Activated CD4-positive, alpha-beta memory T cell treated with anti-CD3 and anti-CD28 coated beads, Interleukin-2, amount 10 ng/mL, durations not matched to agents 7 days and 5 days (primary cell): ENCODE data around the gene NPY. TPM values are rescaled to one million over a fixed set of nuclear protein-coding genes. Genes with fewer than 3 reads are reported as not detected.
"Not testable (repeated sequence)": the region's sequence is repeated elsewhere in the genome, so short reads cannot be mapped to it uniquely, and the experiment has no call there.

Source experiments
- CTCF ChIA-PET: fragments of 350-600 bp; sonication (Branson Sonifier 250); formaldehyde crosslinking; loops from one replicate; lab custom pipeline; 2021; ENCODE audit warnings: antibody characterized with exemption, inconsistent platforms; lab: Charles Lee
- POLR2A ChIA-PET: fragments of 350-600 bp; sonication (Branson Sonifier 250); formaldehyde crosslinking; loops from one replicate; lab custom pipeline; 2021; ENCODE audit warnings: antibody characterized with exemption; lab: Charles Lee
- DNase-seq: peaks from one replicate; pipeline ENCODE4 v3.0.0-alpha.2; 2020
- H3K27ac Mint-ChIP-seq: one replicate; pipeline ENCODE4 v1.8.0; 2021; ENCODE audit warnings: mild to moderate bottlenecking, mixed read lengths
- H3K27me3 Mint-ChIP-seq: one replicate; pipeline ENCODE4 v1.8.0; 2021; ENCODE audit warnings: mixed read lengths
- H3K36me3 Mint-ChIP-seq: one replicate; pipeline ENCODE4 v1.8.0; 2021; ENCODE audit warnings: low read depth, mixed read lengths
- H3K4me1 Mint-ChIP-seq: one replicate; pipeline ENCODE4 v1.8.0; 2021; ENCODE audit warnings: mixed read lengths
- H3K4me3 Mint-ChIP-seq: one replicate; pipeline ENCODE4 v1.8.0; 2021; ENCODE audit warnings: mild to moderate bottlenecking, mixed read lengths
- H3K9me3 Mint-ChIP-seq: one replicate; pipeline ENCODE4 v1.8.0; 2021; ENCODE audit warnings: mixed read lengths
- total RNA-seq, 2 experiments: library from RNA; stranded (reverse); gene quantifications; one replicate each; pipeline ENCODE4 v1.2.3, GENCODE V29; 2021

Gene NPY
- not detected for total RNA-seq

GRCh38 chr7:24283897-24284698 lies at the start of gene NPY:
NPY (plus strand) TSS chr7:24284190; CDS start chr7:24285241, 1,051 bp downstream.
- Mint-ChIP-seq H3K27ac (no peak within 1 kb of the TSS), H3K4me1 (peaks cover 9% of the 10 kb centered on the region), H3K36me3 (no peaks in the 10 kb centered on the region), H3K9me3 (no peaks in the 10 kb centered on the region), H3K4me3 (no peak within 1 kb of the TSS), H3K27me3 (peaks cover 38% of the 10 kb centered on the region)
- ChIA-PET CTCF (no interaction called here), POLR2A (no interaction called here)
- DNase-seq, result no peak

GRCh38 chr7:24239260-24239659 lies 44.7 kb upstream of the NPY start:
- Mint-ChIP-seq H3K36me3 (no peaks in the 10 kb centered on the region), H3K4me1 (no peaks in the 10 kb centered on the region), H3K9me3 (no peaks in the 10 kb centered on the region), H3K27me3 (peaks cover 6% of the 10 kb centered on the region), H3K4me3 (no peak overlapping the region), H3K27ac (no peak overlapping the region)
- CTCF ChIA-PET, result no interaction called here
- POLR2A ChIA-PET, result interaction anchor here (0.7 kb wide), 1 partner anchor 19 kb away, joined by 3 read pairs; no protein-coding TSS in a partner anchor
- DNase-seq, result no peak

- no peaks in the 10 kb centered on the region for H3K36me3 Mint-ChIP-seq
- H3K4me1 Mint-ChIP-seq, result no peaks in the 10 kb centered on the region
- no peak for DNase-seq
- H3K4me3 Mint-ChIP-seq, result no peak overlapping the region
- ChIA-PET CTCF (no interaction called here), POLR2A (no interaction called here)
- no peak overlapping the region for H3K27ac Mint-ChIP-seq
- no peaks in the 10 kb centered on the region for H3K9me3 Mint-ChIP-seq
- peaks cover 6% of the 10 kb centered on the region for H3K27me3 Mint-ChIP-seq
Observed at GRCh38 chr7:24241206-24241605, 42.8 kb upstream of the NPY start.

GRCh38 chr7:24244554-24244953 lies 39.4 kb upstream of the NPY start:
- no peak overlapping the region for H3K4me3 Mint-ChIP-seq
- H3K36me3 Mint-ChIP-seq, result no peaks in the 10 kb centered on the region
- H3K9me3 Mint-ChIP-seq, result no peaks in the 10 kb centered on the region
- DNase-seq, result no peak
- H3K4me1 Mint-ChIP-seq, result no peaks in the 10 kb centered on the region
- peaks cover 6% of the 10 kb centered on the region for H3K27me3 Mint-ChIP-seq
- no peak overlapping the region for H3K27ac Mint-ChIP-seq
- CTCF ChIA-PET, result no interaction called here
- POLR2A ChIA-PET, result no interaction called here

- DNase-seq, result no peak
- ChIA-PET POLR2A (no interaction called here), CTCF (no interaction called here)
- H3K27me3 Mint-ChIP-seq, result peaks cover 9% of the 10 kb centered on the region
- H3K27ac Mint-ChIP-seq, result no peak overlapping the region
- H3K4me1 Mint-ChIP-seq, result no peaks in the 10 kb centered on the region
- no peak overlapping the region for H3K4me3 Mint-ChIP-seq
- H3K36me3 Mint-ChIP-seq, result no peaks in the 10 kb centered on the region
- H3K9me3 Mint-ChIP-seq, result no peaks in the 10 kb centered on the region
Observed at GRCh38 chr7:24245362-24245761, 38.6 kb upstream of the NPY start.

GRCh38 chr7:24249266-24249665 lies 34.7 kb upstream of the NPY start:
- no peaks in the 10 kb centered on the region for H3K36me3 Mint-ChIP-seq
- H3K27ac Mint-ChIP-seq, result no peak overlapping the region
- H3K27me3 Mint-ChIP-seq, result peaks cover 3% of the 10 kb centered on the region
- POLR2A ChIA-PET, result no interaction called here
- DNase-seq, result no peak
- CTCF ChIA-PET, result no interaction called here
- no peaks in the 10 kb centered on the region for H3K9me3 Mint-ChIP-seq
- H3K4me3 Mint-ChIP-seq, result no peak overlapping the region
- H3K4me1 Mint-ChIP-seq, result no peaks in the 10 kb centered on the region

GRCh38 chr7:24251568-24251967 lies 32.4 kb upstream of the NPY start:
- Mint-ChIP-seq H3K4me3 (no peak overlapping the region), H3K27ac (no peak overlapping the region), H3K36me3 (no peaks in the 10 kb centered on the region), H3K9me3 (no peaks in the 10 kb centered on the region), H3K4me1 (peaks cover 10% of the 10 kb centered on the region), H3K27me3 (peaks cover 3% of the 10 kb centered on the region)
- ChIA-PET CTCF (no interaction called here), POLR2A (no interaction called here)
- no peak for DNase-seq

- peaks cover 6% of the 10 kb centered on the region for H3K27me3 Mint-ChIP-seq
- no peak overlapping the region for H3K4me3 Mint-ChIP-seq
- H3K4me1 Mint-ChIP-seq, result peaks cover 10% of the 10 kb centered on the region
- no peaks in the 10 kb centered on the region for H3K9me3 Mint-ChIP-seq
- ChIA-PET POLR2A (no interaction called here), CTCF (no interaction called here)
- no peaks in the 10 kb centered on the region for H3K36me3 Mint-ChIP-seq
- H3K27ac Mint-ChIP-seq, result no peak overlapping the region
- no peak for DNase-seq
Observed at GRCh38 chr7:24255139-24255538, 28.9 kb upstream of the NPY start.

GRCh38 chr7:24258324-24258723 lies 25.7 kb upstream of the NPY start:
- H3K27ac Mint-ChIP-seq, H3K27me3 Mint-ChIP-seq, CTCF ChIA-PET, DNase-seq, H3K4me3 Mint-ChIP-seq, H3K4me1 Mint-ChIP-seq, H3K9me3 Mint-ChIP-seq, H3K36me3 Mint-ChIP-seq: not testable (repeated sequence)
- POLR2A ChIA-PET, result interaction anchor here (0.6 to 1.2 kb wide), 2 partner anchors 10 to 19 kb away, joined by 3 read pairs; no protein-coding TSS in a partner anchor

GRCh38 chr7:24271938-24272337 lies 12.1 kb upstream of the NPY start:
- CTCF ChIA-PET, result no interaction called here

GRCh38 chr7:24279512-24279911 lies 4.5 kb upstream of the NPY start:
- CTCF ChIA-PET, result no interaction called here
- no peaks in the 10 kb centered on the region for H3K36me3 Mint-ChIP-seq
- H3K27me3 Mint-ChIP-seq, result peaks cover 21% of the 10 kb centered on the region
- POLR2A ChIA-PET, result no interaction called here
- no peak overlapping the region for H3K4me3 Mint-ChIP-seq
- H3K4me1 Mint-ChIP-seq, result peaks cover 7% of the 10 kb centered on the region
- H3K9me3 Mint-ChIP-seq, result no peaks in the 10 kb centered on the region
- no peak overlapping the region for H3K27ac Mint-ChIP-seq
- DNase-seq, result no peak

More at GRCh38 chr7:24271938-24272337, 12.1 kb upstream of the NPY start:
- DNase-seq, result no peak
- Mint-ChIP-seq H3K27me3 (peaks cover 11% of the 10 kb centered on the region), H3K36me3 (no peaks in the 10 kb centered on the region), H3K4me3 (no peak overlapping the region), H3K27ac (no peak overlapping the region), H3K4me1 (no peaks in the 10 kb centered on the region), H3K9me3 (no peaks in the 10 kb centered on the region)
- POLR2A ChIA-PET, result no interaction called here

GRCh38 chr7:24283554-24283896 lies 465 bp upstream of the NPY start:
- Mint-ChIP-seq H3K4me1 (peaks cover 9% of the 10 kb centered on the region), H3K9me3 (no peaks in the 10 kb centered on the region), H3K36me3 (no peaks in the 10 kb centered on the region), H3K27ac (no peak overlapping the region), H3K27me3 (peaks cover 35% of the 10 kb centered on the region), H3K4me3 (no peak overlapping the region)
- ChIA-PET CTCF (no interaction called here), POLR2A (no interaction called here)
- DNase-seq, result no peak

GRCh38 chr7:24284699-24285506 lies 913 bp downstream of the NPY start:
- H3K4me1 Mint-ChIP-seq, result peaks cover 10% of the 10 kb centered on the region
- H3K9me3 Mint-ChIP-seq, result no peaks in the 10 kb centered on the region
- no peak for DNase-seq
- H3K27me3 Mint-ChIP-seq, result peaks cover 42% of the 10 kb centered on the region
- H3K36me3 Mint-ChIP-seq, result no peaks in the 10 kb centered on the region
- CTCF ChIA-PET, result no interaction called here
- POLR2A ChIA-PET, result no interaction called here
- no peak overlapping the region for H3K4me3 Mint-ChIP-seq
- no peak overlapping the region for H3K27ac Mint-ChIP-seq
